K562 (cell line): ENCODE measurements around the gene CLCN6. TPM values are rescaled to one million over a fixed set of nuclear protein-coding genes. Genes with fewer than 3 reads are reported as not detected.
A peak's percentile ranks its signal among the peaks of the same experiment; 100 is the strongest.

Source experiments
- BCOR ChIP-seq: fragments of 450-650 bp; IDR thresholded peaks from 2 replicates; pipeline ENCODE4 v1.6.1; 2016
- BMI1 ChIP-seq: fragments of 150-350 bp; IDR thresholded peaks from 2 replicates; pipeline ENCODE4 v1.6.1; 2014; ENCODE audit warnings: low read length
- HNRNPH1 ChIP-seq: fragments of 200-400 bp; formaldehyde crosslinking; optimal IDR thresholded peaks from 2 replicates; pipeline ENCODE3; 2017; ENCODE audit warnings: low read depth, mild to moderate bottlenecking, low read length, moderate library complexity
- NCOR1 ChIP-seq: fragments of 450-650 bp; IDR thresholded peaks from 2 replicates; pipeline ENCODE4 v1.6.1; 2016; ENCODE audit warnings: mild to moderate bottlenecking, moderate library complexity
- POLR3A ChIP-seq: IDR thresholded peaks from 2 replicates; pipeline ENCODE4 v1.6.1; 2011; ENCODE audit warnings: borderline replicate concordance, mild to moderate bottlenecking, moderate library complexity; ENCODE audit not compliant: insufficient read length, insufficient read depth; ENCODE audit errors: extremely low read depth
- SIRT6 ChIP-seq: IDR thresholded peaks from one replicate; pipeline ENCODE4 v1.6.1; 2012; ENCODE audit warnings: low read depth, mild to moderate bottlenecking, control low read depth, inconsistent platforms, low read length, moderate library complexity
- ZNF23 ChIP-seq: fragments of 250-450 bp; sonication (Bioruptor Pico); IDR thresholded peaks from 2 replicates; pipeline ENCODE4 v1.4.0; 2020; ENCODE audit warnings: mild to moderate bottlenecking
- ZNF253 ChIP-seq: fragments of 250-450 bp; sonication (Bioruptor Pico); conservative IDR thresholded peaks from 2 replicates; pipeline ENCODE4 v1.6.1; 2021; ENCODE audit warnings: mild to moderate bottlenecking
- polyA plus RNA-seq, 8 experiments: library from polyadenylated mRNA; depleted of rRNA in 4 of 8; stranded (reverse) in 5 of 8; unstranded in 3 of 8; fragments of >200 nt; fragmentation: Nextera tagmentation in 2 of 8; fragmentation: Illumina TruSeq in 1 of 8; extraction: Ambion mirVana in 2 of 8; extraction: Trizol in 1 of 8; gene quantifications; 2 replicates each; pipeline versions ENCODE4 v1.2.1 to v1.2.3, GENCODE V29; 2011 to 2014; ENCODE audit warnings: inconsistent platforms in 1 of 8, missing spikeins in 1 of 8
- total RNA-seq, 7 experiments: library from RNA; depleted of rRNA in 6 of 7; stranded (reverse); fragments of >200 nt in 6 of 7; fragmentation: Illumina TruSeq in 2 of 7; extraction: Trizol in 2 of 7; gene quantifications; 2 replicates each; pipeline versions ENCODE4 v1.2.1 to v1.2.3, GENCODE V29; 2011 to 2021; ENCODE audit warnings: low replicate concordance in 1 of 7
- TF ChIP-seq, protein P1 (sequence below): sonication (generic); formaldehyde crosslinking; IDR thresholded peaks from 2 replicates; pipeline ENCODE4 v1.8.0; 2022; ENCODE audit warnings: mild to moderate bottlenecking, low read depth, missing genetic modification reagents
- TF ChIP-seq, protein P2 (sequence below), 2 experiments: fragments of 450-650 bp; IDR thresholded peaks; 2 replicates each; pipeline ENCODE4 v1.6.1; 2016; ENCODE audit warnings: mild to moderate bottlenecking in 2 of 2, borderline replicate concordance in 1 of 2, low read depth in 1 of 2, moderate library complexity in 1 of 2
- TF ChIP-seq, protein P3 (sequence below): fragments of 250-450 bp; sonication (Bioruptor Pico); IDR thresholded peaks from 2 replicates; pipeline ENCODE4 v1.8.0; 2021; ENCODE audit warnings: moderate library complexity, mild to moderate bottlenecking, inconsistent platforms

CLCN6 gene
- total and polyA plus RNA-seq, 9 of the 15 experiments (the other 6 are each of a cell fraction or from before 2014, with no cell fraction given), result 2.0 to 21.8 (median 13.6) TPM

DNA sequence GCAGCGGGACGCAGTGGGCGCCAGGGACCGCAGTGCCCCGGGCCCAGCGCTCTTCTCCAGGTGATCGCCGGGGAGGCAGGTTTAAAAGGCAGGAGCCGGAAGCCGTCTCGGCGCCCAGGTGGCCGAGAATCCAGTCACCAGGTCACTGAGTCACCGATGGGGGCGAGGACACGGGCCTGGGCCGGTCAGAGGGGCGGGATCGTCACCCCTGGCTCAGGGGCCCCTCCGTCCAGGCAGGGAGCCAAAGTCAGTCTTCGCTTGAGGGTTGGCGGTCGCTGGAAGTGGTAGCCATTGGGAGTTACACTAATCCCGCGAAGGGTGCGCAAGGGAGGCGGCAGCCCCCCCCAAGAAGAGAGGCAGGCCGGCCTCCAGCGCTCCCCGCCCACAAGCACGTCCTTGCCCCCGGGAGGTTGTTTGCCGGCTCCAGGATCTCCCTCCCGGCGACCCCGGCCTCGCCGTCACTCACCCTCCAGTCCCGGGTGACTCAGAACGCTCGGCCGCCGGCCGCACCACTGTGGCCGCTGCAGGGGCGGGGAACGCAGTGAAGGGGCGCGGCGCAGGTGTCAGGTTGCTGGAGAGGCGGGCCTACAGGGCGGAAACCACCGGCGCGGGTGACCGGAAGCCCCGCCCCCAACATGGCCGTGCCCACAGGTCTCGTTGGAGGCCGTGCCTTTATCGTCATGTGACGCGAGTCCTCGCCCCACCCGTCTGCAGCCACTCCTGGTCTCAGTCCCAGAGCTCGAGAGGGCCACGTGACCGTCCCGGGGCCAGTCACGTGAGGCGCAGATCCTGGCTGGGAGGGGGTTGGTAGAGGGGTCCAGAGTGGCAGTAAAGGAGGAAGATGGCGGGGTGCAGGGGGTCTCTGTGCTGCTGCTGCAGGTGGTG, at the start of gene CLCN6, which contains the start of gene MTHFR (continued):
- TF ChIP-seq NCOR1, result no peak
- TF ChIP-seq, protein P1, sequence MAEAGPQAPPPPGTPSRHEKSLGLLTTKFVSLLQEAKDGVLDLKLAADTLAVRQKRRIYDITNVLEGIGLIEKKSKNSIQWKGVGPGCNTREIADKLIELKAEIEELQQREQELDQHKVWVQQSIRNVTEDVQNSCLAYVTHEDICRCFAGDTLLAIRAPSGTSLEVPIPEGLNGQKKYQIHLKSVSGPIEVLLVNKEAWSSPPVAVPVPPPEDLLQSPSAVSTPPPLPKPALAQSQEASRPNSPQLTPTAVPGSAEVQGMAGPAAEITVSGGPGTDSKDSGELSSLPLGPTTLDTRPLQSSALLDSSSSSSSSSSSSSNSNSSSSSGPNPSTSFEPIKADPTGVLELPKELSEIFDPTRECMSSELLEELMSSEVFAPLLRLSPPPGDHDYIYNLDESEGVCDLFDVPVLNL, result no peak
- TF ChIP-seq SIRT6, result no peak
- TF ChIP-seq, protein P2, sequence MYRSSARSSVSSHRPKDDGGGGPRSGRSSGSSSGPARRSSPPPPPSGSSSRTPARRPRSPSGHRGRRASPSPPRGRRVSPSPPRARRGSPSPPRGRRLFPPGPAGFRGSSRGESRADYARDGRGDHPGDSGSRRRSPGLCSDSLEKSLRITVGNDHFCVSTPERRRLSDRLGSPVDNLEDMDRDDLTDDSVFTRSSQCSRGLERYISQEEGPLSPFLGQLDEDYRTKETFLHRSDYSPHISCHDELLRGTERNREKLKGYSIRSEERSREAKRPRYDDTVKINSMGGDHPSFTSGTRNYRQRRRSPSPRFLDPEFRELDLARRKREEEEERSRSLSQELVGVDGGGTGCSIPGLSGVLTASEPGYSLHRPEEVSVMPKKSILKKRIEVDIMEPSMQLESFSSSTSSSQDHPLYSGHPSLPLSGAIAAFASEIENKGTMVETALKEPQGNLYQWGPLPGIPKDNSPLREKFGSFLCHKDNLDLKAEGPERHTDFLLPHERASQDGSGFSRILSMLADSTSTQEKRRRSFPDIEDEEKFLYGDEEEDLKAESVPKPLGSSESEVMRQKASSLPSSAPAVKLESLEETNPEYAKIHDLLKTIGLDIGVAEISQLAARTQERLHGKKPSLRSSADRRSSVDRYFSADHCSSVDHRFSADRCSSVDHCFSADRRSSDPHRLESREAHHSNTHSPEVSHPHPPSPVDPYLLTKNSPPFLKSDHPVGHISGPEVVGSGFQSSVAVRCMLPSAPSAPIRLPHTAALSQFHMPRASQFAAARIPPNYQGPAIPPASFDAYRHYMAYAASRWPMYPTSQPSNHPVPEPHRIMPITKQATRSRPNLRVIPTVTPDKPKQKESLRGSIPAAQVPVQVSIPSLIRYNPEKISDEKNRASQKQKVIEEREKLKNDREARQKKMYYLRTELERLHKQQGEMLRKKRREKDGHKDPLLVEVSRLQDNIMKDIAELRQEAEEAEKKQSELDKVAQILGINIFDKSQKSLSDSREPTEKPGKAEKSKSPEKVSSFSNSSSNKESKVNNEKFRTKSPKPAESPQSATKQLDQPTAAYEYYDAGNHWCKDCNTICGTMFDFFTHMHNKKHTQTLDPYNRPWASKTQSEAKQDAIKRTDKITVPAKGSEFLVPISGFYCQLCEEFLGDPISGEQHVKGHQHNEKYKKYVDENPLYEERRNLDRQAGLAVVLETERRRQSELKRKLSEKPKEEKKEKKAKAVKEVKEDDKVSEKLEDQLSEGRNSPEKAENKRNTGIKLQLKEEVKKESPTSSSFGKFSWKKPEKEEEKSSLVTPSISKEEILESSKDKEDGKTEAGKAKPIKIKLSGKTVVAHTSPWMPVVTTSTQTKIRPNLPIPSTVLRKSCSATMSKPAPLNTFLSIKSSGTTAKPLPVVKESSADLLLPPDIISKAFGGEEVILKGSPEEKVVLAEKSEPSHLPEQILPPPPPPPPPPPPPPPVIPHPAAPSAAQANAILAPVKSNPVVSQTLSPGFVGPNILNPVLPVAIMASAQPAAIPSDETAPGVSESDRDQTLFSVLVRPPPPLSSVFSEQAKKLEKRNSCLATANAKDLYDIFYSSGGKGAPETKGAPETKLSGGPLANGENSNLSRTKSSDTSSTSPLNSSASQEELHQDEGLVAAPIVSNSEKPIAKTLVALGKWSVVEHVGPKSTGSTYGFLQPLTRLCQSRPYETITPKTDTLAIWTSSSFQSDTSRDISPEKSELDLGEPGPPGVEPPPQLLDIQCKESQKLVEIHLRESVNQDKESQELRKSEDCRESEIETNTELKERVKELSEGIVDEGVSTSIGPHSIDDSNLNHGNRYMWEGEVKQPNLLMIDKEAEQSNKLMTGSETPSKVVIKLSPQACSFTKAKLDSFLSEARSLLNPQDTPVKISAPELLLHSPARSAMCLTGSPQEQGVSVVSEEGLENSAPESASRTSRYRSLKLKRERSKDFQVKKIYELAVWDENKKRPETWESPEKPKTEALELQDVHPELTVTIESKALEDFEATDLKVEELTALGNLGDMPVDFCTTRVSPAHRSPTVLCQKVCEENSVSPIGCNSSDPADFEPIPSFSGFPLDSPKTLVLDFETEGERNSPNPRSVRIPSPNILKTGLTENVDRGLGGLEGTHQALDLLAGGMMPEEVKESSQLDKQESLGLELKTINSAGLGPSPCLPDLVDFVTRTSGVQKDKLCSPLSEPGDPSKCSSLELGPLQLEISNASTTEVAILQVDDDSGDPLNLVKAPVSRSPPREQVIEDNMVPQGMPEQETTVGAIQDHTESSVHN (IDR thresholded peaks at IDR 0.05; ENCODE audit: borderline replicate concordance in 1 of 2, low read depth in 1 of 2), result peak in 1 of 2 experiments; percentile 94; a peak in 2 of 4 replicates
- TF ChIP-seq ZNF23 (CRISPR knock-in tag), result no peak
- no peak for TF ChIP-seq ZNF253 (CRISPR knock-in tag)
- TF ChIP-seq, protein P3, sequence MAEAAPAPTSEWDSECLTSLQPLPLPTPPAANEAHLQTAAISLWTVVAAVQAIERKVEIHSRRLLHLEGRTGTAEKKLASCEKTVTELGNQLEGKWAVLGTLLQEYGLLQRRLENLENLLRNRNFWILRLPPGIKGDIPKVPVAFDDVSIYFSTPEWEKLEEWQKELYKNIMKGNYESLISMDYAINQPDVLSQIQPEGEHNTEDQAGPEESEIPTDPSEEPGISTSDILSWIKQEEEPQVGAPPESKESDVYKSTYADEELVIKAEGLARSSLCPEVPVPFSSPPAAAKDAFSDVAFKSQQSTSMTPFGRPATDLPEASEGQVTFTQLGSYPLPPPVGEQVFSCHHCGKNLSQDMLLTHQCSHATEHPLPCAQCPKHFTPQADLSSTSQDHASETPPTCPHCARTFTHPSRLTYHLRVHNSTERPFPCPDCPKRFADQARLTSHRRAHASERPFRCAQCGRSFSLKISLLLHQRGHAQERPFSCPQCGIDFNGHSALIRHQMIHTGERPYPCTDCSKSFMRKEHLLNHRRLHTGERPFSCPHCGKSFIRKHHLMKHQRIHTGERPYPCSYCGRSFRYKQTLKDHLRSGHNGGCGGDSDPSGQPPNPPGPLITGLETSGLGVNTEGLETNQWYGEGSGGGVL (CRISPR knock-in tag), result no peak
- TF ChIP-seq BMI1, result no peak
- peak; percentile 17; the same call in 1 of the 2 replicates for TF ChIP-seq BCOR
- no peak for TF ChIP-seq POLR3A
- no peak for TF ChIP-seq HNRNPH1
